ENCODE data around the gene SLIT1.

DNA sequence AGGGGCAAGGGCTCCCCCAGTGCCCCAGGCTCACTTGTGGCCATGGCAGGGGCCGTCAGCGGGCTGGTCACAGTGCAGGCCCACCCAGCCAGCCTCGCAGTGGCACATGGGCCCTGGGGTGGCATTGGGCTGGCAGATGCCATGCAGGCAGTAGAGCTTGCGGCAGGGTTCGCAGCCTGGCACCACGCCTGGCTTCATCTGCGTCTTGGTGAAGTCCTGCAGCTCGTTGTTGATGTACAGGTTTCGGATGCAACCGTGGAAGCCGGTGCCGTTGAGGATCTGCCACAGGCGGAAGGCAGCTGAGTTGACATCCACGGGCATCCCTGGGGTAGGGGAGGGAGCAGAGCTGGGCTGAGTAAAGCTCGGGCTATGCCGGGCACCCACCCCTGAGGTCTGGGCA lies 183.1 kb downstream of the SLIT1 start:
- no peak for TF ChIP-seq EZH2 (IDR thresholded peaks at IDR 0.05; ENCODE audit: borderline replicate concordance, insufficient read depth, low read depth, low read length, poor library complexity, severe bottlenecking)
- TF ChIP-seq, protein P1, sequence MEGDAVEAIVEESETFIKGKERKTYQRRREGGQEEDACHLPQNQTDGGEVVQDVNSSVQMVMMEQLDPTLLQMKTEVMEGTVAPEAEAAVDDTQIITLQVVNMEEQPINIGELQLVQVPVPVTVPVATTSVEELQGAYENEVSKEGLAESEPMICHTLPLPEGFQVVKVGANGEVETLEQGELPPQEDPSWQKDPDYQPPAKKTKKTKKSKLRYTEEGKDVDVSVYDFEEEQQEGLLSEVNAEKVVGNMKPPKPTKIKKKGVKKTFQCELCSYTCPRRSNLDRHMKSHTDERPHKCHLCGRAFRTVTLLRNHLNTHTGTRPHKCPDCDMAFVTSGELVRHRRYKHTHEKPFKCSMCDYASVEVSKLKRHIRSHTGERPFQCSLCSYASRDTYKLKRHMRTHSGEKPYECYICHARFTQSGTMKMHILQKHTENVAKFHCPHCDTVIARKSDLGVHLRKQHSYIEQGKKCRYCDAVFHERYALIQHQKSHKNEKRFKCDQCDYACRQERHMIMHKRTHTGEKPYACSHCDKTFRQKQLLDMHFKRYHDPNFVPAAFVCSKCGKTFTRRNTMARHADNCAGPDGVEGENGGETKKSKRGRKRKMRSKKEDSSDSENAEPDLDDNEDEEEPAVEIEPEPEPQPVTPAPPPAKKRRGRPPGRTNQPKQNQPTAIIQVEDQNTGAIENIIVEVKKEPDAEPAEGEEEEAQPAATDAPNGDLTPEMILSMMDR (IDR thresholded peaks at IDR 0.05), result no peak
